Endometrial microvascular endothelial cells (primary cell): ENCODE measurements around the gene BMP7. TPM values are rescaled to one million over a fixed set of nuclear protein-coding genes. Genes with fewer than 3 reads are reported as not detected.

ENCODE experiments used
- in situ Hi-C: cut with HindIII; loops from 2 replicates; pipeline ENCODE4 v1.10.0; 2017; ENCODE audit warnings: low sequenced_read_pairs, low pct_unique_long_range_greater_than_20kb; ENCODE audit errors: inconsistent ontology term
- total RNA-seq: library from RNA; depleted of rRNA; stranded (reverse); fragments of >200 nt; gene quantifications from one replicate; pipeline ENCODE4 v1.2.3, GENCODE V29; 2015; ENCODE audit errors: inconsistent ontology term

The BMP7 gene
- total RNA-seq, 1 donor from 2014 or later: not detected

- in situ Hi-C loops: no loop called here
These were observed 135.4 kb downstream of the BMP7 start for GRCh38 chr20:57131077-57131476.

GRCh38 chr20:57130160-57130772 lies 136.2 kb downstream of the BMP7 start:
- in situ Hi-C loops: no loop called here

GRCh38 chr20:57129303-57129702 lies 137.1 kb downstream of the BMP7 start:
- in situ Hi-C loops: no loop called here

- in situ Hi-C loops: no loop called here
These were observed 138.2 kb downstream of the BMP7 start for GRCh38 chr20:57128044-57128757.

- in situ Hi-C loops: no loop called here
These were observed 139.9 kb downstream of the BMP7 start for GRCh38 chr20:57126481-57127092.

- in situ Hi-C loops: no loop called here
These were observed 141.5 kb downstream of the BMP7 start for GRCh38 chr20:57124800-57125517.

GRCh38 chr20:57124366-57124765 lies 142.1 kb downstream of the BMP7 start:
- in situ Hi-C loops: no loop called here

- in situ Hi-C loops: no loop called here
These were observed 142.9 kb downstream of the BMP7 start for GRCh38 chr20:57123504-57123903.

GRCh38 chr20:57122536-57123489 lies 143.6 kb downstream of the BMP7 start:
- in situ Hi-C loops: no loop called here

GRCh38 chr20:57118964-57119363 lies 147.5 kb downstream of the BMP7 start:
- in situ Hi-C loops: no loop called here

Other genes starting within 250 kb of the BMP7 start
- not detected for gene SPO11, start 63.2 kb upstream of the BMP7 start, total RNA-seq
- gene RAE1, start 84.6 kb upstream of the BMP7 start, total RNA-seq: 60.5 TPM
- gene RBM38, start 124.8 kb upstream of the BMP7 start, total RNA-seq: 23.1 TPM